PC-3 (cell line): ENCODE data around the gene CD99.

Experiments used
- CTCF ChIP-seq: fragments of 300-600 bp; sonication (generic); conservative IDR thresholded peaks from 2 replicates; pipeline ENCODE4 v1.5.1; 2017; ENCODE audit warnings: antibody characterized with exemption, low read depth, mild to moderate bottlenecking, low read length
- EZH2 ChIP-seq: fragments of 300-600 bp; sonication (generic); IDR thresholded peaks from one replicate; pipeline ENCODE4 v1.6.1; 2017; ENCODE audit warnings: antibody characterized with exemption, mild to moderate bottlenecking, low read length; ENCODE audit not compliant: unreplicated experiment
- EZH2phosphoT487 ChIP-seq: fragments of 300-600 bp; sonication (generic); IDR thresholded peaks from 2 replicates; pipeline ENCODE4 v1.6.1; 2018; ENCODE audit warnings: mild to moderate bottlenecking, antibody characterized with exemption, low read length, borderline replicate concordance

DNA sequence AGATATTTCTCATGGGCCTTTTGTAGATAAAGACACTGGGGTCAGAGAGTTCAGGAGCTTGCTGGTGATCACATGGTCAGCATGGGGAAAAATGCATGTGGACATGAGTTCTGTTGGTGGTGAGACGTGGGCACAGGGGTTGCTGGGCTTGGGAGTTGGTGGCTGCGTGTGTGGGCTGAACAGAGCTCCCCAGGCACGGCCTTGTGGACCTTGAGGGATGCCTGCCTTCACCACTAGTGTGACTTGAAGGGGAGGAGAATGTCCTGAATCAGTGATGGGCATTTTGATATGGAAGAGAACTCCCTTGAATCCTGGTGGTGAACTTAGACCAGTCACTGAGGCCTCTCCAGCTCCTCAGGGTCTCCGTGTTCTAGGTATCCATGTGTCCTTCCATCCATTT, 8.9 kb downstream of the CD99 start:
- no peak for TF ChIP-seq EZH2
- TF ChIP-seq CTCF = no peak
- no peak for TF ChIP-seq EZH2phosphoT487
